Skeletal muscle cell (primary cell): ENCODE data around the gene KCNF1.

ENCODE experiments used
- DNase-seq: peaks from one replicate; pipeline ENCODE4 v3.0.0-alpha.2; 2010; ENCODE audit warnings: low read depth
- H3K4me3 ChIP-seq: 2 replicates; pipeline ENCODE4 v1.5.1; 2011; ENCODE audit warnings: low read depth, mild to moderate bottlenecking, control low read depth, low read length, moderate library complexity

Gene KCNF1

GRCh38 chr2:10879159-10879558 is 32.6 kb upstream of the KCNF1 start:
- H3K4me3 ChIP-seq = no peak overlapping the region
- DNase-seq = no peak

GRCh38 chr2:10879624-10880585 is 31.8 kb upstream of the KCNF1 start:
- no peak for DNase-seq
- H3K4me3 ChIP-seq = no peak overlapping the region

DNA sequence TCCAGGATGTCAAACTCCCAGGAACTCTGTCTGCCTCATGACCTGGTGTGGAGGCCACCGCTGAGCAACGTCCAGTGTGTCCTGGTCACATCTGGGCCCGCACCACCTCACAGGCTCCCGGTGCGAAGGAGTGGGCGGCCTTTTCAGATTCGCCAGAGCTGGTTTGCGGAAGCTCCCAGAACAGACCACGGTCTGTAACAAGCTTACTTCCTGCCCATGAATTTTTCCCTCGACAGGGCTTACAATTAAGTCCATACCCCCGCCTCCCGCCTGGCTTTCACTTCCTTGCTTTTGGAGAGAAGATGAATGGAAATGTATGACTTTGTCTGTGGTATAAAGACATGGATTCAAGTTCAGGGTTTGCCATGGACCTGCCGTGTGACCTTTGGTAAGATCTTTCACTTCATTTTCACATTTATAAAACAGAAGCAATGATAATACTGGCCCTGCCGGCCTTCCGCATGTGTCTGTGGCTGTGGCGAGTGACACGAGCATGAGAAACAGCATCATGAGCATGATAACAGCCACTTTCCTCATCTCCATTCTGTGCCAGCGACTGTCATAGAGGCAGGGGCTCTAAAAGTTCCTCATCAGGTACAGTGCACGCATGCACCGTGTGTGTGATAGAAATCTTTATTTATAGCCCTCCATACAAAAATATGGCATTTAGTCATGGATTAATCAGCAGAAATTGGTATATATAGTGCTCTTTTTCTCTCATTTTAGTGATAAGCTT is 31.0 kb upstream of the KCNF1 start:
- no peak overlapping the region for H3K4me3 ChIP-seq
- no peak for DNase-seq

DNA sequence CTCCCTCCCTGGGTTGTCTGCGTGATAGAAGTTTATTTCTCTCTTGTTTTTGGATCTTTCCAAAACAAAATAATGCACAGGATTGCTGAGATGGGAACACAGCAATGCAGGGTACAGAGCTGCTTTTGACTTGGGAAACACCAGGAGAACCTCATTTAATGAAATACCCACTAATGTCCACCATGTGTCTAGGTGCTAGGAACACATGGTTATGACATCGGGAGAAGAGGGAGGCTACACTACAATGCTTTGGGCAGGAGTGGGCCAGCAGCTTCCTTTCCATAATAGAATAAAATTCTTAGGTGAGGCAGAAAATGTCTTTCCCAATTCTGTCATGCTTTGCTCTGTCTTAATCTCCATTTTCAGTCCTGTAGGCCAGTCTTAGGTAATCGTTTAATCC is 29.2 kb upstream of the KCNF1 start:
- H3K4me3 ChIP-seq = no peak overlapping the region
- no peak for DNase-seq

DNA sequence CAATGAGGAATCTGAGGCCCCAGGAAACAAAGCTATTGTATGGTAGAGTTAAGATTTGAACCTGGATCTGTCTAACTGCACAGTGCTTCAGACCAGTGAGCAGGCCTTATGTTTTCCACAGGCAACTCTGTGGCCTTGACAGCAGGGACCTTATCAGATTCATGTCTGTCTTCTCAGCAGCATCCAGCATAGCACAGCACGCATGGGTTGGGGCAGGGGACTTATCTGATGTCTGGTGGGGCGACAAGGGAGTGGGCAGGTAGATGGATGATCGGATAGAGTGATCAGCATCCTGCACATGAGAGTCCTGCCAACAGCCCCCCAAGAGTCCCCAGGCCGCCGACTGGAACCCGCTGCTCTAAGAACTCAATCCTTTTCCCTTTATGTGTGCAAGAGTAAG is 28.7 kb upstream of the KCNF1 start:
- DNase-seq = no peak
- no peak overlapping the region for H3K4me3 ChIP-seq

DNA sequence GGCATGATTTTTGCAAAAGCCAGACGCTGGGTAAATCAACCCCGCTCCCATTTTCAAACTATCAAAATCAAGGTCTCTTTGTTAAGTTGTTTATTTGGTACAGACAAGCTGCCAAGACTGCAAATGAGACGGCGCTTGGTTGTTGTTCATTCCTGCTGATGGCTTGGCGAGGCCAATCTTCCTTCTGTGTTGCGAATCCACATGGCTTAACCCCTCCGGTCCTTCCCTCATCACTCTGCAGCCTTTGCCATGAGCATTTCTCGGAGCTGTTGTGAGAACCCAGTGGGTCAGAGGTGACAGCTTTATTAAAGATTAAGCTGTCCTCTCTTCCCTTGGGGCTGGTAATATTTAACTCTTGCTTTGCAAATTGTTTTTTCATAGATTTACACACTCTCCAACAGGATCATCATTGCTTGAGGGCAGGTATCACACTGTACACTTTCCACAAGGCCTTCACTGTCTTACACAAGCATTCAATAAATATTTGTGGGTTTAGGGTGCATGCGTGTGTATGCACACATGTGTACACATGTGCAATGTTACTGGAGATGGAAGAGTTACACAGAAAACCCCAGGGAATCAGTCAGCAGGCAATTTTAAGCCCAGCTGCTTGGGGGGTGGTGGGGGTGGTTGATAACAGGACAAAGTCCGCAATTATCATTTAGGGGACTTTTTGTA is 27.8 kb upstream of the KCNF1 start:
- no peak for DNase-seq
- no peak overlapping the region for H3K4me3 ChIP-seq

DNA sequence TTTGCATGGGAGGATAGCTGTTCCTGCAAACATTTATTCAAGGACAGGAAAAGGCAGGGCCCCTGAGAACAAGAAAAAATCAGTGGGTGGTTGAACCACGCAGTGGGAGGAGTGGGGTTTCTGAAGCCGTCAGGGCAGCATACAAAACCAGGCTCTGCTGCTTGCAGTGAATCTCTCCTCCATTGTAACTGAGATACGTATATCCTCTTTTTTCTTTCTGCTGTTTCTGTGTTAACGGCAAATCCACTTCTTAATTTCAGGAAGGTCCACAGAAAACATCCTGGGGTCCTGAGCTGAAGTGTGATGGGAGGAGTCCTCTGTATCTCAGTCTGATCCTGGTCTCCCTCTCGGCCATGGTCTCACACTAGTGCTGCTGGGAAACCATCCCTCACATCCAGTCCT is 27.2 kb upstream of the KCNF1 start:
- H3K4me3 ChIP-seq = no peak overlapping the region

GRCh38 chr2:10885094-10885860 is 26.5 kb upstream of the KCNF1 start:
- DNase-seq = no peak
- no peak overlapping the region for H3K4me3 ChIP-seq

More for the DNA sequence above, 27.2 kb upstream of the KCNF1 start:
- no peak for DNase-seq

DNA sequence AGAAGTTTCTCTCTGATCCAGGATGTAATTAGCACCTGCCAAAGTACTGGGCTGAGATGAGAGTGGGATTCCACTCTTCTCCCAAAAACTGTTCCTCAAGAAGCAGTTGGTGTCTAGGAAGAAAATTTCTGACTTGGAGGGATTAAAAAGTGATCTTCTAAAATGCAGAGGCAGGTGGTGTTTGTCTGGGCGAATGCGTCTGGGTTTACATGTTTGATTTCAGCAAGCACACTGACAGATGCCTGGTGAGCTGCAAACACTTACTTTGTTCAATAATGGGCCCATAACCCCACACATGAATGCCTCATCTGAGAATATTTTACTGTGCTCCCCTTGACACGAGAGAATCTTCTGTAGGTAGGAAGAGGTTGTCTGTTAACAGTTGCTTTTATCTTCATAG is 24.3 kb upstream of the KCNF1 start:
- DNase-seq = no peak
- no peak overlapping the region for H3K4me3 ChIP-seq

DNA sequence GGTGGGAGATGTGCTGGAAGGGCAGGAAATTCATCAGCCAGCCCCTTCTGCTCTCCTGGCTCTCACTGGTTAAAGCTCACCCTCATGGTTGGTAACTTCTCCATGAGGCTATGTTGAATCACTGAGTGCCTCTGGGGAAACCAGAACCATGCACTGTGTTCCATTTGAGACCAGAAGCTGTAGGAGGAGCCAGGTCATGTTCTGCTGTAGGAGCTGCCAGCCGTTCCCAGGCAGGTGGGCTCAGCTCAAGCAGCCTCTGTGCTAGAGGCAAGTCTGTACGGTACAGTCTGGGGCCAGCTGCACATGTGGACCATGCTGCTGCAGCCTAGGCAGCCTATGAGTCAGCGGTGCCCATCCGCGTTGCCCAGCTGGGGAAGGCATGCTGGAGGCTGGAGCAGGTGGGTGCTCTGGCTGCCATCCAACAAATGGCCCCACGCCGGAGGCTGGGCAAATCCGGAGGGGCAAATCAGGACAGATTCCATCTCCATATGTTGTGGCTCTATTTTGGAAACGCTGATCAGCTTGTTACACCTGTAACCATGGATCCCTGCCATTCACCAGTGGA is 22.0 kb upstream of the KCNF1 start:
- no peak for DNase-seq
- H3K4me3 ChIP-seq = no peak overlapping the region

DNA sequence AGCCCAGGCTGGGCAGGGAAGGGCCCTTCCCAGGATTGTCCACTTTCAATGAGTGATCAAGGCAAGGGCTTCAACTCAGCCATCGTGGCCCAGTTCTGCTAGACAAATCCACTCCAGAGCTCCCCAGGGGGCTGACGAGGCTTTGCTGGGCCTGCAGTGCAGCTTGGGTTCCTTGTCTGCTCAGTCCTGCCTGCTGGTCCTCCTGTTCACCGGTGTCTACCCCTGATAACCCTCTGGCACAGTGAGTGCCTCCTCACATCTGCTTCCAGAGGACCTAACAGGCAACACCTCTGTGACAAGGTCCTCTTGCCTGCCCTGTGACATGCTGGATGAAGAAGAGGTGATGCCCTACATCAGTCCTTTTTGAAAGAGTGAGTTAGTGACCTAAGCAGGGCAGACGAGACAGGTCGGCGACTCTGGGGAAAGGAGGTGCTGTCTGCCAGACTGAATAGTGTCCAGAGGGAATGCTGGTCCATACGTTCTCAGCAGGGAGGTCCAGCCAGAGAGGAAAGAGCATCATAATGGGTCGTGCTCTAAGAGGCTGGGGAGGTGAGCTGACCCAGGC is 20.9 kb upstream of the KCNF1 start:
- DNase-seq = no peak
- H3K4me3 ChIP-seq = no peak overlapping the region

- DNase-seq = no peak
Observed at GRCh38 chr2:10891390-10891789, 20.3 kb upstream of the KCNF1 start.

DNA sequence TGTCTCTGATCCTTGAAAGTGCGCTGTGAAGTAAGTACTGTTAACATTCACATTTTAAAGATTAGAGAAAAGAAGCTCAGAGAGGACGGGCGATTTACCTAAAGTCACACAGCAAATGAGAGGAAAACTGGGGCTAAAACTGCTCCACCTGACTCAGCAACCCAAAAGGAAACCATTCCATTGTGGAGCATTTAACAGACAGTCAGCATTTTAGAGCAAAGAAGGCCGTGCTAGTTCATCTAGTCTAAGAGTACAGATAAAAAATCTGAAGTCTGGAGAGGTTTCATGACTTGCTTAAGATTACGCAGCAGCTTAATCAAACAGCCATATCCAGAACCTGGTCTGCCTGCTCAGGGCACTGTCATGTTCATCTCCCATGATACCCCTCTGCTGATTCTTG is 19.9 kb upstream of the KCNF1 start:
- no peak for DNase-seq
- H3K4me3 ChIP-seq = no peak overlapping the region

More at GRCh38 chr2:10891390-10891789, 20.3 kb upstream of the KCNF1 start:
- H3K4me3 ChIP-seq = no peak overlapping the region

DNA sequence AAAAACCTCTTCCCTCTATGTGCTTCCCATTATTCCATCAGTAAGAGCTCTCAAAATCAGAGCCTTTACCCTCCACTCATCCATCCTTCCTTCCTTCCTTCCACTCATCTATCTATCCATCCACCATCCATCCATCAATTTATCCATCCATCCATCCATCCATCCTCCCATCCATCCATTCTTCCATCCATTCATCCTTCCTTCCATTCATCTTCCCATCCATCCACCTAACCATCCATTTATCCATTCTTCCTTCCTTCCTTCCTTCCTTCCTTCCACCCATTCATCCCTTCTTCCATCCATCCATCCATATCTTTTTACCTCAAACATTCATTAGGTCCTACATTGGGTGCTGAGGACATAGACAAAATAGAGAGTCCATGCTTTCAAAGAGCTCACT is 19.4 kb upstream of the KCNF1 start:
- no peak for DNase-seq
- H3K4me3 ChIP-seq = no peak overlapping the region

DNA sequence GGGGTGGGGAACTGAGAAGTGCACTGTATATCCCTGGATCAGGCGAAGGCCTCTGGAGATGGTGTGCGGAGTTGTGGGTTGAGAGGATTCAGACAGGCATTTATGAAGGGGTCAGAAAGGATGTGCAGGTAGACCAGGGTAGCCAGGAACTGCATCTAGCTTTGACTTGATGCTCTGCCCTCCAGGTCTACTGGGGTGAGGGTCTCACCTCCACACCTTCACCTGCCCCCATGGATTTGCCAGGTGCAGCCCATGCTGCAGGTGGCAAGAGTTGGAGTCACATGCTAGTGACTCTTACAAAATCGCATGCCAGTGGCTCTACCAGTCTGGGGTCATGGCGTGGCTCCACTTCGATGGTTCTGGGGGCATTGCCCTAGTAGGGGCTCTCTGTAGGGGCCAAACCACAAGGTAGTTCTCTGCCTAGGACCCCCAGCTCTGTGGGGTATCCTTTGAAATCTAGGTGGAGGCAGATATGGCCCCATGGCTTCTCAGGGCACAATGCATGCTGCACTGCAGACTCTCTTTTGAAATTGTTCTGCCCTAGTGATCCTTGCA is 18.9 kb upstream of the KCNF1 start:
- no peak for DNase-seq
- no peak overlapping the region for H3K4me3 ChIP-seq

GRCh38 chr2:10894264-10894935 is 17.3 kb upstream of the KCNF1 start:
- DNase-seq = no peak
- no peak overlapping the region for H3K4me3 ChIP-seq

- no peak for DNase-seq
- H3K4me3 ChIP-seq = no peak overlapping the region
Observed at GRCh38 chr2:10895231-10895630, 16.5 kb upstream of the KCNF1 start.

DNA sequence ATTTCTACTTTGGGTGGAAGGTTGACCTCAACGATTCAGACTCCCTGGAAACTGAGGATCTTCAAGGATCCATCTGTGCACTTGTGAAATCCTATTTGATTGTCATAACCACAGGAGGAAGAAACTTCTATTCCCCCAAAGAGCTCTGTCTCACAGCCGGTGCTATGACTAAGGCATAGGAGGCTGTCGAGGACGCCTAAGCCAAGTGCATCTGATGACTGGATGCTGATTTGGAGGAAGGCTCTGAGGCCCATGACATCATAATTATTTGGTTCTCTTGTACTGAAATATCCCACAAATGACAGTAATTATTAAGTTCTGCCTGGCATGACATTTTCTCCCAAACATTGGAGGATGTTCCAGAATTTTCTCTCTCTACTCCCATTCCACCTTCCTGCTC is 13.8 kb upstream of the KCNF1 start:
- DNase-seq = no peak
- H3K4me3 ChIP-seq = no peak overlapping the region
